ENCODE measurements around the gene DCAF4.
A peak's percentile ranks its signal among the peaks of the same experiment; 100 is the strongest.

DCAF4 gene

DNA sequence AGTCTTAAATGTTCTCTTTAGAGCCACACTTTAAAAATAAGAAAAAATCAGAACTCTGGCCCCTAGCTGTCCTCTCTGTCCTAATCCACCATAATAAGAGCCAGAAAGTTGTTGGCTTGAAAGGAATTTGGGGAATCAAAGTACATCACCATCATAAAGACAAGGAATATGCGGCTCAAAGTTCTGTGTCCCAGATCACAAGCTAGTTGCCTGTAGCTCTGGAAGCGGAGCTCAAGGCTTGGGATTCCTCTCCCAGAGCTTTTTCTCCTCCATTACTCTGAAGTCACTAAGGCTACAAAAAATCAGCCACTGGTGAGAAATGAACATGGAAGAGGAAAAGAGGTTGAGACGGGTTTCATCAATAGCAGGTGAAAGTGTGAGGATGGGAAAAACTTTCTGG is 38.8 kb upstream of the DCAF4 start:
- no peak for TF ChIP-seq POLR2A (IDR thresholded peaks at IDR 0.05; ENCODE audit: low read depth, low read length)
- TF ChIP-seq POLR2AphosphoS5 (IDR thresholded peaks at IDR 0.05; ENCODE audit: low read depth, low read length), result no peak
- no peak for TF ChIP-seq TAF1 (IDR thresholded peaks at IDR 0.05; ENCODE audit: borderline replicate concordance, low read depth, low read length)
- DNase-seq (ENCODE audit: insufficient read length), result no peak
- no peak for FAIRE-seq

DNA sequence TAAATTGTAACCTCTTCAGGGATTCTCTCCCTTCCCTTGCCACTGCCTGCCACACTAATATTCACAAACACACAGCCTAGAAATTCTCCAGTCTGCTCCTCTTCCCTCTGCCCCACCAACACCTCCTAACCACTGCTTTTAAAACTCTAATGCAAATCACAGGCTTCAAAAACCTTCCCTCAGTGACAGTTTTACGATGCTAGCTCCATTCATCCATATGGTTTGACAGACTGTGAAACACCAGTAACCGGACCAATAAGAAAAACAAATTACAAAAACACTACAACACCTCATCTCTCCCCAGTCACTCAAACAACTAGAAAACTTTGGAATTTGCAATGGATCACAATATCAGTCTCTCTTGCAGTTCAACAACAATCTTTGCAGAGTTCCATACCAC is 38.1 kb upstream of the DCAF4 start:
- DNase-seq (ENCODE audit: insufficient read length), result no peak
- no peak for FAIRE-seq
- TF ChIP-seq POLR2AphosphoS5 (IDR thresholded peaks at IDR 0.05; ENCODE audit: low read depth, low read length), result no peak
- no peak for TF ChIP-seq POLR2A (IDR thresholded peaks at IDR 0.05; ENCODE audit: low read depth, low read length)
- TF ChIP-seq TAF1 (IDR thresholded peaks at IDR 0.05; ENCODE audit: borderline replicate concordance, low read depth, low read length), result no peak

DNA sequence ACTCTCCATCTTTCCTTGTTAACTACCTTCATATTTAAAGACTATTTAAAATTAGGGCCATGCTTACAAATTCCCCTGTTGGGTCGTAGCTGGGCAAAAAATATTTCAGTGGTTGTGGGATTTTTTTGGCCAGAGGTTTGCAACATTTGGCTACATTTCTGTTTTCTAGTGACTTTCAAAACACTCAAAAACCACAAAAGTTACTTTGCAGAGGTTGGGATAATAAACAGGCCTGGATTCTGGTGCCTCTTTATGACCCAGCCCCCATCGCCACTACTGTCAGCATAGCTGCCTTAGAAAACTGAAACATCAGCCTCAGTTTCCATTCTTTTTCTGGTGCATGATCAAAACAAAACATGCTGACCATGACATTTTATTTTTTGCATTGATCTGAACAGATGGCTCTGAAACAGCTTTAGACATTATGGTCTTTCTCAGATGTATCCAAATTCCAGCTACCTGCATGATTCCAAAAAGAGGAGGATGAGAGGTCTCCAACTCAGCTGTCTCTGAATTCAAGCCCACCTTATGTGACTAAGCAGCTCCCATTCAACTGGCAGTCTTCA is 37.5 kb upstream of the DCAF4 start:
- no peak for DNase-seq (ENCODE audit: insufficient read length)
- no peak for FAIRE-seq

DNA sequence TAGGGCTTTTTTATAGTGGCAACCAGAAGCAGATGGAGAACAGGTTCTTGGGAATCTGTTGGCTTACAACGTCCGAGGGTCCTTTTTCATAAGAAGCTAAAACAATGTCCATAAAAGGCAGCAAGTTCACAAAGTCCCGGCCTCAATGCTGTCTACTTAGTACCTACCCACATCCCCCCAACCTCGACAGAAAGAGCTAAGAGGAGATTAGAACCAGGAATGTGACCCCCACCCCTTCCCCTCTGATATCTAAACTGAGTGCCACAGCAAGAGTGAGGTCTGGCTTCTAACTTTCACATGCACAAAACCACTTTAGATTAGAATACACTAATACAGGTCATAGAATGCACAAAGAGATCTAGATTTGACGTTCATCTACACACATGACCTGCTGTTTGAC is 36.9 kb upstream of the DCAF4 start:
- FAIRE-seq, result no peak
- TF ChIP-seq POLR2A (IDR thresholded peaks at IDR 0.05; ENCODE audit: low read depth, low read length), result no peak
- no peak for TF ChIP-seq POLR2AphosphoS5 (IDR thresholded peaks at IDR 0.05; ENCODE audit: low read depth, low read length)
- TF ChIP-seq TAF1 (IDR thresholded peaks at IDR 0.05; ENCODE audit: borderline replicate concordance, low read depth, low read length), result no peak
- DNase-seq (ENCODE audit: insufficient read length), result no peak

More for the DNA sequence above, 37.5 kb upstream of the DCAF4 start:
- TF ChIP-seq POLR2AphosphoS5 (IDR thresholded peaks at IDR 0.05; ENCODE audit: low read depth, low read length), result no peak
- TF ChIP-seq POLR2A (IDR thresholded peaks at IDR 0.05; ENCODE audit: low read depth, low read length), result no peak
- TF ChIP-seq TAF1 (IDR thresholded peaks at IDR 0.05; ENCODE audit: borderline replicate concordance, low read depth, low read length), result no peak

DNA sequence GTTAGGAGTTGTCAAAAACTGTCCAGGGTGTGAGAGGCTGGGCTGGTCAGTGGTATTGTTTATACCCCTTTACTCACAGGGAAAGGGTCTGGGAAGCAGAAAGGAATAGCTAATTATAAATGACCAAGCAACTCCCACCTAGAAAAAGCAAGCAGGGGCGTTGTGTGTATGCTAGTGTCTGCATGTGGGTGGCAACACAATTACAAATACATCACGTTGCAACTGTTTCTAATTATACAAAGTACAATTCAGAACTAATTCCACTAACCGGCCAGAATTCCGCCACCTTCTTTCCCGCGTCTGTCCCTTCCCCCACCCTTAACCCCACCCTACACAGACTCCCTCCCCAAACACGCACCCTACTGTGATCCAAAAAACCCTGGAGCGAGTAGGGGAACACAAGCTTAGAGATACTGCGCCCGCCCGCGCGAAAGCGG is 34.6 kb upstream of the DCAF4 start:
- no peak for FAIRE-seq
- TF ChIP-seq POLR2A (IDR thresholded peaks at IDR 0.05; ENCODE audit: low read depth, low read length), result no peak
- TF ChIP-seq TAF1 (IDR thresholded peaks at IDR 0.05; ENCODE audit: borderline replicate concordance, low read depth, low read length), result no peak
- no peak for TF ChIP-seq POLR2AphosphoS5 (IDR thresholded peaks at IDR 0.05; ENCODE audit: low read depth, low read length)
- no peak for DNase-seq (ENCODE audit: insufficient read length)

DNA sequence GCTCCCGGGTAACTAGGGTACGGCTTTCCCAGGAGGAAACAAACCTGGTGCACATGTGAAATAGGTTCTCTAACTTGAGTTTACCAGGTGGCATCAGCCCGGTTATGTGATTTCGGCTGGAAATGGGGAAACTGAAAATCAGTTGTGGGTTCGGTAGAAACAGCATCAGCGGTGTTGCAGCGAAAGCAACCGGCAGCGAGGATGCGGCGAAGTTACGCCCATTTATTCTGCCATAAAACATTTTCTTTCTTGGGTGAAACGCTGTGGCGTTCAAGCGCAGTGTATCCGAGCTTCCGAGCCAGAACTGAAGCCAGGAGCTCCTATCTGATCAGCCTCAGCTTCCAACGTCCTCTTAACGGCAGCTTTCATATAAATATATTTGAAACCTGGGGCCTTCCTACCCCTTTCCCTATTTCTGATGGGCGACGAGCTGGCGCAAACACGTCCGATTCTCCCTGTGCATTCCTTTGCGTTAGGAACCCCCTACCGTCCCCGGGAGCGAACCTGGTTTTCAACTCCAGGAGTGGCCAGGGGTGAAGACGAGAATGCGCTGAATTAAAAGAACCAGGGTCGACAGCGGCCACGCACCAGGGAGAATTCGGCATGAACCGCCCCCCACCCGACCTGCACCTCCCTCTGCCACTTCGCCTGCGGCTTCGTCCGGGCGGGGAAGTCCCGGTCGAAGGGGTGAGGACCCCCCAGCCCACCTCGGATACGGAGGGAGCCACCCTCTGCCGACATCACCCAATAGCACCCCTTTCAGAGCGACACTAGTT is 34.0 kb upstream of the DCAF4 start:
- peak; percentile 18; the same call in 1 of the 2 replicates for TF ChIP-seq POLR2A (IDR thresholded peaks at IDR 0.05; ENCODE audit: low read depth, low read length)
- no peak for TF ChIP-seq POLR2AphosphoS5 (IDR thresholded peaks at IDR 0.05; ENCODE audit: low read depth, low read length)
- no peak for DNase-seq (ENCODE audit: insufficient read length)
- FAIRE-seq, result peak; percentile 82

DNA sequence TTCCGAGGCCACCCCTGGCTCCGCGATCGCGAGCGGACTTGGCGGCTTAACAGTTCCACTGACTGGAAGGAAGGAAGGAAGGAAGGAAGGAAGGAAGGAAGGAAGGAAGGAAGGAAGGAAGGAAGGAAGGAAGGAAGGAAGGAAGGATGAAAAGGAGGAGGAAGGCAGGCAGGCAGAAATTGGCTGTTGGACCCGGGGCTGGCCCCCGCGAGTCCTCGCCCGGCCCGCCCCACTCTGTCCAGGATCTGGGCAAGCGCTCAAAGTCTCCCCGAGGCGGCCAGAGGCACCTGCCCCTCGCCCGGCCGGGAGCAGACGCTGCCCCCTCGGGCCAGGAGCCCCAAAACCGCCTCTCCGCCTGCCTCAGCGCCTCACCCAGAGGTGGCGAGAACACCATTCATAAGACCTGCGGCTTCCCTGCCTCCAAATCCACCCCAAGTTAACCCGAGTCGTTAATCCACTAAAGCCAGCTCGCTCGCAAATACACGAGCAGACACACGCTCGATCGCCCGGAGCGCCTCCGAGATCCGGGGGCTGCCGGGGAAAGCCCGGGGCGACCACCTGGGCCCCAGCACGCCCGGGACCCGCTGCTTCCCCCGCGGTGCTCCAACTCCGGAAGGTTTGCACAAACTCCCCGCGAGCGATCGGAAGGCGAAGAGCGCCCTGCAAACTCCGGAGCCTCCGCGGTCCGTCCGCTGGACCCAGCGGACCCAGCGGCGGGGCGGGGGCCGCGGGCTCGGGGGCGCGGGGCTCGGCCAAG is 33.2 kb upstream of the DCAF4 start:
- DNase-seq (ENCODE audit: insufficient read length), result no peak
- no peak for FAIRE-seq
- TF ChIP-seq TAF1 (IDR thresholded peaks at IDR 0.05; ENCODE audit: borderline replicate concordance, low read depth, low read length), result no peak
- no peak for TF ChIP-seq POLR2AphosphoS5 (IDR thresholded peaks at IDR 0.05; ENCODE audit: low read depth, low read length)
- TF ChIP-seq POLR2A (IDR thresholded peaks at IDR 0.05; ENCODE audit: low read depth, low read length), result no peak

DNA sequence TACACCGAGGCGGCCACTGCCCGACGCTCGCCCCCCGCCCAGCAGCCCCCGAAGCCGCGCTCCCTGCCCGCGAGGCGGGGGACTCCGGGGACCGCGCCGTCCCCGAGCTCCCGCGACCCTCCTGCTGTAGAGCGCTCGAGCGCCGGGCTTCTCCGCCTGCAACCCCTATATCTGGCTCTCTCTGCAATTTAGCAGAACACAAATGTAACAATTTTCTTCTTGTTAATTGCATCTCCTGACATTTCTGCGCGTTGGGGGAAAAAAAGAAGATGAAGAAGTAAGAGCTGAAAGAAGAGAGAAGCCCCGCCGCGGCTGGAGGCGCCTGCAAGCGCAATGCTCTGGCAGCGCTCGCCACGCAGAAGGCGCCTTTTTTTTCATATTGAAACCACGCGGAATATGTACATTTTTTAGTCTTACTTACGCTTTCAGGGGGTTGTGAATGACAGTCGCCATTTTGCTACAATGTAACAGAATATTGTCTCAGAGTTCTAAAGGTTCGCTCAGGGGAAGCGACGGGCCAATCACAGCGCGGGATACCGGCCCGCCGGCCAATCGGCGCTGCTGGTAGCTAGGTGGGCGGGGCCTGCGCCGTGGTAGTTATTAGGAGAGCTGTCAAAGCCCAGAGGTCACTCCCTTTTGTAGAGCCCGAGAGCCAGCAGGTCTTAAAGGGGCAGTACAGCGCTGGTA is 32.5 kb upstream of the DCAF4 start, which contains the start of gene DPF3:
Gene DPF3 (minus strand): TSS at position 466 of the 687 bp plus-strand sequence. CDS start 13 bp downstream, at position 453.
- FAIRE-seq (peak; percentile 95), DNase-seq (ENCODE audit: insufficient read length) (peak; percentile 88)
- TF ChIP-seq POLR2A (IDR thresholded peaks at IDR 0.05; ENCODE audit: low read depth, low read length), result peak; percentile 59; the same call in 1 of the 2 replicates
- TF ChIP-seq POLR2AphosphoS5 (IDR thresholded peaks at IDR 0.05; ENCODE audit: low read depth, low read length), result 0 out of 2 replicates have a peak, but pooled peaks have one; percentile 34
- TF ChIP-seq TAF1 (IDR thresholded peaks at IDR 0.05; ENCODE audit: borderline replicate concordance, low read depth, low read length), result 0 out of 2 replicates have a peak, but pooled peaks have one; percentile 34

DNA sequence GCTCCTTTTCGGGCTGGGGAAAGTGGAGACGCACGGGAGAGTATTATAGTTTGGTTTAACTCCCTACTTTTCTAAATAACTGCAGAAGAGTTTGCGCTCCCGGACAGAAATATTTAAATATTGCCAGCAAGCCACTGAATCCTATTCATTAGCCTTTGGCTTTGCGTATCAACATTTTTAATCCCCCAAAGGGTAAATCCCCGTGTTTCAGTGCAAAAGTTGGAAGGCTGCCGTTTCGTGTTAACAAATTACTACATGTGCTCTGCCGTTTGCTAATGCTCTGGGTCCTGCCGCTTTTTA is 32.0 kb upstream of the DCAF4 start:
- TF ChIP-seq POLR2AphosphoS5 (IDR thresholded peaks at IDR 0.05; ENCODE audit: low read depth, low read length) (no peak), POLR2A (IDR thresholded peaks at IDR 0.05; ENCODE audit: low read depth, low read length) (no peak), TAF1 (IDR thresholded peaks at IDR 0.05; ENCODE audit: borderline replicate concordance, low read depth, low read length) (no peak)
- no peak for FAIRE-seq

DNA sequence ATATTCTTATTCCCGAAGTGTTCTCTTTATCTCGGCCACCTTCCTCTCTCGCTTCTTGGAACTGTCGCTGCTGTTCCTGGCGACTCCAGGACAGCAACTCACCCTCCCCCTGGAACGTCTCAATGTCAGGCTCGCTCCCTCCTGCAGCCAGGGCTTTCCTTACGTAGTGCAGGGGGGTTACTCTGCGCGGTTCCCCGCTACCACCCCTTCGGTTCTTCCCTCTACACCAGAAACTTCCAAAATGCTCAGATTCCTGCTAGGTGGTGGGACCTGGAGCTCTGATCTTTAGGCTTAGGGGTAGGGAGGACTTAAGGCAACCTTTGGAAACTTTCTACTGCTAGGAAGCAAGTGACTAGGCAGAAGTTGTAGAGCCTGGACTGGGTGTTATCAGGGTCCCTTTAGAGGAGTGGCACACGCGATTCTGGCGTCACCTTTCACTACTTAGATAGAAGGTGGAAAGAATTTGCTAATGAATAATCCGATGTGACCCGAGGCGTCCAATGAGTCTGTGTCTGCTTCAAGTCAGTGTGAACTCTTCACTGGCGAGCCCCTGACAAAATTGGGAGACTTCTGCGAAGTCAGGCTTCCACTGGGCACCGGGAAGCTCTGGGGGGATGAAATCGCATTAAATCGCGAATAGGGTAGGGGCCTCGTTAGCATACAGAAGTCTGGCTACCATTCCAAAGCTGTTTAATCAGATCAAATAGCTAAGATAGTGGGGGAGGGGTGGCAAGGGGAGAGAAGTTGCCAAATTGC is 31.5 kb upstream of the DCAF4 start:
- peak; percentile 61 for FAIRE-seq
- DNase-seq (ENCODE audit: insufficient read length), result no peak
- TF ChIP-seq POLR2A (IDR thresholded peaks at IDR 0.05; ENCODE audit: low read depth, low read length) (no peak), POLR2AphosphoS5 (IDR thresholded peaks at IDR 0.05; ENCODE audit: low read depth, low read length) (no peak), TAF1 (IDR thresholded peaks at IDR 0.05; ENCODE audit: borderline replicate concordance, low read depth, low read length) (no peak)

More for the DNA sequence above, 32.0 kb upstream of the DCAF4 start:
- DNase-seq (ENCODE audit: insufficient read length), result no peak

All from GM12892 (cell line).